HepG2 (cell line): ENCODE results near the gene ADGRB3.

Source experiments
- KAT7 ChIP-seq: IDR thresholded peaks from 2 replicates; pipeline ENCODE4 v1.6.1; 2018; ENCODE audit warnings: borderline replicate concordance, missing compliant biosample characterization
- NFE2L1 ChIP-seq: sonication (generic); formaldehyde crosslinking; IDR thresholded peaks from 2 replicates; pipeline ENCODE4 v1.4.0; 2020; ENCODE audit warnings: missing genetic modification reagents, mild to moderate bottlenecking, borderline replicate concordance
- PHF21A ChIP-seq: sonication (generic); formaldehyde crosslinking; IDR thresholded peaks from 2 replicates; pipeline ENCODE4 v1.5.0; 2020; ENCODE audit warnings: mild to moderate bottlenecking, missing genetic modification reagents
- ZNF557 ChIP-seq: sonication (generic); formaldehyde crosslinking; IDR thresholded peaks from 2 replicates; pipeline ENCODE4 v1.4.0; 2020; ENCODE audit warnings: missing genetic modification reagents

- TF ChIP-seq PHF21A (CRISPR knock-in tag) (no peak), NFE2L1 (CRISPR knock-in tag) (no peak), KAT7 (CRISPR knock-in tag) (no peak), ZNF557 (no peak)
Observed at GRCh38 chr6:69146385-69146784, 511.3 kb downstream of the ADGRB3 start.
